ENCODE data around the gene SYCP2.

The SYCP2 gene

DNA sequence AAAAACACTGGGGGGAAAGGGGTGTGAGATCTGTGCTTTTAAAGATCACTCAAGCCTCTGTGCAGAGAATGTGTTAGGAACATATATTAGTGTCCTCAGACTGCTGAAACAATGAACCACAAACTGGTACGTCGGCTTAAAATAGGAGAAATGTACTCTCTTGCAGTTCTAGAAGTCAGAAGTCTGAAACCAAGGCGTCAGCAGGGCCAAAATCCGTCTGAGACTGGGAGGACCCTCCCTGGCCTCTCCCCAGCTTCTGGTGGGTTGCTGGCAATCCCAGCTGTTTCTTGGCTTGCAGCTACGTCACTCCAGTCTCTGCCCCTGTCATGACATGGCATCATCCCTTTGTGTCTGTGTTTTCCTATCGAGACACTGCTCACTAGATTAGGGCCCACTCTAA is 28.7 kb upstream of the SYCP2 start:
- H3K27ac ChIP-seq, result peak overlapping the region; percentile 99
- TF ChIP-seq, protein P1, sequence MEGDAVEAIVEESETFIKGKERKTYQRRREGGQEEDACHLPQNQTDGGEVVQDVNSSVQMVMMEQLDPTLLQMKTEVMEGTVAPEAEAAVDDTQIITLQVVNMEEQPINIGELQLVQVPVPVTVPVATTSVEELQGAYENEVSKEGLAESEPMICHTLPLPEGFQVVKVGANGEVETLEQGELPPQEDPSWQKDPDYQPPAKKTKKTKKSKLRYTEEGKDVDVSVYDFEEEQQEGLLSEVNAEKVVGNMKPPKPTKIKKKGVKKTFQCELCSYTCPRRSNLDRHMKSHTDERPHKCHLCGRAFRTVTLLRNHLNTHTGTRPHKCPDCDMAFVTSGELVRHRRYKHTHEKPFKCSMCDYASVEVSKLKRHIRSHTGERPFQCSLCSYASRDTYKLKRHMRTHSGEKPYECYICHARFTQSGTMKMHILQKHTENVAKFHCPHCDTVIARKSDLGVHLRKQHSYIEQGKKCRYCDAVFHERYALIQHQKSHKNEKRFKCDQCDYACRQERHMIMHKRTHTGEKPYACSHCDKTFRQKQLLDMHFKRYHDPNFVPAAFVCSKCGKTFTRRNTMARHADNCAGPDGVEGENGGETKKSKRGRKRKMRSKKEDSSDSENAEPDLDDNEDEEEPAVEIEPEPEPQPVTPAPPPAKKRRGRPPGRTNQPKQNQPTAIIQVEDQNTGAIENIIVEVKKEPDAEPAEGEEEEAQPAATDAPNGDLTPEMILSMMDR (conservative IDR thresholded peaks at IDR 0.05), result no peak

DNA sequence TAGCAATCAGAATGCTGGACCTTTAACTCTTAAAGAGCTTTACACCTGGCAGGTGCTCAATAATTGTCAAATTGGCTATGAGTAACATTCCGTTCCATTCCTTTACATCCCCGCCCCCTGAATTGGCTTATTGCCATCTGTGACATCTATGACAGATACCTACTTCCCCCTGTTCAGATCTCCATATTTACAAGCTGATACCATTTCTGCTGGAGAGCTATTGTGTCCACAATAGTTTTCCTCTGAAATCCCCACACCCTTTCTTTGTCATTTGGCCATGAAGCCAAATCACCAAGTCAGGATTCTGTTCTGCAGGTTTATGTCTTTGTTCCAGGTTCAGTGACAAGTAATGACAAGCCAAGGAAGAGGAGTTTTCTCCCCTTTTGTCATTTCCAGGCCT is 28.0 kb upstream of the SYCP2 start:
- TF ChIP-seq, protein P1 (conservative IDR thresholded peaks at IDR 0.05), result no peak
- H3K27ac ChIP-seq, result peak overlapping the region; percentile 99

DNA sequence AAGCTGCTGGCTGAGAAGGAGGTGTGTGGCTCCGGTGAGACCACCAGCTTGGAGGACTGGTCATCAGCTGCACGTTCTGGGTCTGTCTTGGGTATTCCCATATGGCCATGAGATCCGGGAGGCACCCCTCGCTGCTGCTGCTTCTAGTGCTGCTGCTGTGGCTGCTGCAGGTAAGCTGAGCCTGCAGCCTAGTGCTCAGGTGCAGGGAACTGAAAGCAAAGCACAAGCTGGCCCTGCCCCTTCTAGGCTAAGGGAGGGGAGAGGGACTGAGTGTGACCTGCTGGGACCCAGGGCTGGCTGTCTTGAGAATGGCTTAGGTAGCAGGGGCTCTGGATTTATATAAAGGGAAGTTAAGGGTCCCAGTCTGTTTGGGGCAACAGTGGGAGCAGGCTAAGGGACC is 25.2 kb upstream of the SYCP2 start:
- peak overlapping the region; percentile 99 for H3K27ac ChIP-seq
- TF ChIP-seq, protein P1 (conservative IDR thresholded peaks at IDR 0.05), result no peak

DNA sequence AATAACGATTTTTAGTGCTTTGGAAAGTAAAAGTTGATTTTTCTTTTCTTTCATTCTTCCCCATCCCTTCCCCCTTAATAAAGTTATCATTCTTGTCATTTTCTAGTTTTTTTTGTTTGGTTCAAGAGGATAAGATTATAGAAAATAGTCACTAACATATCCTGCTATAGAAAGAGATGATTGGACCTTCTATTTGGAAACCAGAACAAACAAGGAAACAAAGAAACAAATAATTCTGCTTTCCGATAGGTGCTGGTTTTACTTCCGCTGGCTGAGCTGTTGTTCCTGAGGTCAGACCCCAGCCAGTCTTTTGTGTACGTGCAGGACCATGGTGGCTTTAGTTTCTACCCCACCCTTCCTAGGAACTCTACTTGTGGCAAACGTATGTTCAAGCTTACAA is 24.7 kb upstream of the SYCP2 start, which contains the start of gene CDH26:
Gene CDH26 (plus strand): TSS at position 301 of the 400 bp plus-strand sequence. CDS start 304 bp downstream, outside the sequence.
- H3K27ac ChIP-seq, result peak within 1 kb of the TSS; percentile 99
- TF ChIP-seq, protein P1 (conservative IDR thresholded peaks at IDR 0.05), result no peak

DNA sequence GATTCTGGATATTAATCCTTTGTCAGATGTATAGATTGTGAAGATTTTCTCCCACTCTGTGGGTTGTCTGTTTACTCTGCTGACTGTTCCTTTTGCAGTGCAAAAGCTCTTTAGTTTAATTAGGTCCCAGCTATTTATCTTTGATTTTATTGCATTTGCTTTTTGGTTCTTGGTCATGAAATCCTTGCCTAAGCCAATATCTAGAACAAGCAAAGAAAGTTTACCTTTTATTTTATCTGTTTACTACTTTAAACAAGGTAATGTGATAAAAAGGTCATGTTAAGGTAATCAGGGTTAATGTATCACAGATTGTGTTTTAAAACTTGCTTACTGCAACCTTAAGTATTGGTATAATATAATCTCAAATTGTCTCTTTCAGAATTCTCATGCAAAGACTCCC is 24.1 kb upstream of the SYCP2 start:
- H3K27ac ChIP-seq, result peak overlapping the region; percentile 99

DNA sequence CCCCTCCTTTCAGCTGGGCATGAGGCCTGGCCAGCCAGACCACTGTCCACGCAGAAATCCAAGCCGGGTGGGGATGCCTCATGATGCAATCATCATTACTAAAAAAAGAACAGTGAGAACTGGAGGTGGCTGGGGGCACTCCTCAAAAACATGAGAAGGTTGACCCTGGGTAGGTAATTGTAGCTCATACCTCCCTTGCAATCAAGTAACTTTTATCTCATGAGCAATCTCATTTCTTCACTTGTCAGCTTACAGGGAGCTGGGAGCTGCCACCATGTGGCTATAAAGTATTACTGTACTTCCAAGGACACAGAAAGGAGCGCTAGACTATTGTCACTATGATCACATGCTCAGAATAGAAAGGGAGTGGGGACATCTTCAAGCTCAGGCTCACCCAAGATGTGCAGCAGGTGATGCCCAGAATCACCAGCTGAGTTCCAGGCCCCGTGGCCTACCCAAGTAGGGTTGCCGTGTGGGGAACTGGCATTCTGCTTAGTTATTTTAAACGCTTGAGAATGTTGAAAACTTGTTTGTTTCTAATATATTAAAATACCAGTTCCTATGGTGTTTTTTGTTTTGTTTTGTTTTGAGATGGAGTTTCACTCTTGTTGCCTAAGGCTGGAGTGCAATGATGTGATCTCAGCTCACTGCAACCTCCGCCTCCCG is 21.8 kb upstream of the SYCP2 start:
- peak overlapping the region; percentile 99 for H3K27ac ChIP-seq
- TF ChIP-seq, protein P1 (conservative IDR thresholded peaks at IDR 0.05), result peak; percentile 81

DNA sequence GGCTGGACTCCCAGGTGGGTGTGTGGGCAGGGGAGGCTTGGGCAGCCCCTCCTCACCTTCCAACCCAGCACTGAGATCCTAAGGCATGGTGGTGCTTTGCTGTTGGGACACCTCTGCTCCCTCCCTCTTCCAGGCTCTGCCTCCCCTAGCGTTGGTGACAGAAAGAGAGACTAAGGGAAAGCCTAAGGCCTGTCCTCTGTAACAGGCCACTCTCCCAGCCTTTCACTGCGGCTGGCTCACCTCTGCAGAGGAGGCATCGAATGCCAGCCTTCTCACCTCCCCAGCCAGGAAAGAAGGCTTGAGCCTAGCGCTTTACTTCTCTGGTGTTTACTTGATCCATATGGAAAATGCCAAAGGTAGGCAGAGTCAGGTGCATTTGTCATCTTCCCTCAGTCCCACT is 21.3 kb upstream of the SYCP2 start:
- TF ChIP-seq, protein P1 (conservative IDR thresholded peaks at IDR 0.05), result no peak
- H3K27ac ChIP-seq, result peak overlapping the region; percentile 99

DNA sequence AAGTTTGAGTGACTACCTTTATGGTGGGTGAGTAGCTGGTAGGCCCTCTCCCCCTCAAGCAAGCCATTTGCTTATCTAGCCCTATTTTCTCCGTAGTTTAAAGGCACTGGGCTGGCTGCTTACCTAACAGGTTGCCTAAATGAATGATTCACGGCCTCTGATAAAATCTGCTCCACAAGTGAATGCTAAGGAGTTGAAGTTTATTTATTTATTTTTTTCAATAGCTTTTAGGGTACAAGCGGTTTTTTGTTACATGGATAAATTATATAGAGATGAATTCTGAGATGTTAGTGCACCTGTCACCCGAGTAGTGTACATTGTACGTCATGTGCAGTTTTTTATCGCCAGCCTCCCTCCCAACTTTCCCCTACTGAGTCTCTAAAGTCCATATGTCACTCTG is 16.5 kb upstream of the SYCP2 start:
- H3K27ac ChIP-seq, result peak overlapping the region; percentile 50
- TF ChIP-seq, protein P1 (conservative IDR thresholded peaks at IDR 0.05), result no peak

Measured in VCaP (cell line).